ENCODE results near the gene LRRC25.

The LRRC25 gene

GRCh38 chr19:18345296-18345695, 52.1 kb downstream of the LRRC25 start:
- Histone ChIP-seq H3K4me3 (no peak overlapping the region), H3K9ac (ENCODE audit: insufficient read length) (no peak overlapping the region), H3K36me3 (ENCODE audit: insufficient read depth, low read length) (no peaks in the 10 kb centered on the region), H3K27ac (no peak overlapping the region), H3K9me3 (ENCODE audit: low read depth, low read length) (no peaks in the 10 kb centered on the region)
- no peak for TF ChIP-seq EZH2 (IDR thresholded peaks at IDR 0.05)
- TF ChIP-seq FOXP2 (optimal IDR thresholded peaks at IDR 0.05; ENCODE audit: control extremely low read depth, extremely low read length, insufficient read depth): no peak
- TF ChIP-seq POLR2AphosphoS5 (IDR thresholded peaks at IDR 0.05; ENCODE audit: borderline replicate concordance, low read depth, low read length): no peak
- DNase-seq (ENCODE audit: low read depth, low spot score): no peak

- no peak overlapping the region for H3K27ac ChIP-seq
- no peak overlapping the region for H3K9ac ChIP-seq (ENCODE audit: insufficient read length)
- TF ChIP-seq FOXP2 (optimal IDR thresholded peaks at IDR 0.05; ENCODE audit: control extremely low read depth, extremely low read length, insufficient read depth) (no peak), POLR2AphosphoS5 (IDR thresholded peaks at IDR 0.05; ENCODE audit: borderline replicate concordance, low read depth, low read length) (no peak), EZH2 (IDR thresholded peaks at IDR 0.05) (no peak)
Observed at GRCh38 chr19:18344582-18344950, 52.9 kb downstream of the LRRC25 start.

GRCh38 chr19:18342090-18342632, 55.3 kb downstream of the LRRC25 start:
- Histone ChIP-seq H3K36me3 (ENCODE audit: insufficient read depth, low read length) (no peaks in the 10 kb centered on the region), H3K27ac (no peak overlapping the region), H3K9me3 (ENCODE audit: low read depth, low read length) (no peaks in the 10 kb centered on the region), H3K4me3 (no peak overlapping the region), H3K9ac (ENCODE audit: insufficient read length) (no peak overlapping the region)
- no peak for TF ChIP-seq POLR2AphosphoS5 (IDR thresholded peaks at IDR 0.05; ENCODE audit: borderline replicate concordance, low read depth, low read length)
- TF ChIP-seq EZH2 (IDR thresholded peaks at IDR 0.05): no peak
- TF ChIP-seq FOXP2 (optimal IDR thresholded peaks at IDR 0.05; ENCODE audit: control extremely low read depth, extremely low read length, insufficient read depth): no peak
- no peak for DNase-seq (ENCODE audit: low read depth, low spot score)

More at GRCh38 chr19:18344582-18344950, 52.9 kb downstream of the LRRC25 start:
- Histone ChIP-seq H3K36me3 (ENCODE audit: insufficient read depth, low read length) (no peaks in the 10 kb centered on the region), H3K4me3 (no peak overlapping the region), H3K9me3 (ENCODE audit: low read depth, low read length) (no peaks in the 10 kb centered on the region)
- DNase-seq (ENCODE audit: low read depth, low spot score): no peak

Measured in SK-N-MC (cell line).